Fibroblast of pulmonary artery (primary cell): ENCODE results near the gene DRD4.

ENCODE experiments used
- DNase-seq: peaks from one replicate; pipeline ENCODE4 v3.0.0-alpha.2; 2010; ENCODE audit warnings: low read depth
- H3K4me3 ChIP-seq: replicated peaks from 2 replicates; pipeline ENCODE4 v1.5.1; 2011; ENCODE audit warnings: low read depth, mild to moderate bottlenecking, control low read depth, low read length, moderate library complexity
- CTCF ChIP-seq: IDR thresholded peaks from 2 replicates; pipeline ENCODE4 v1.5.1; 2011; ENCODE audit warnings: mild to moderate bottlenecking, control low read depth, low read length, inconsistent platforms; ENCODE audit errors: missing control alignments

Gene DRD4

GRCh38 chr11:614623-615503 lies 22.2 kb upstream of the DRD4 start:
- no peak for DNase-seq
- TF ChIP-seq CTCF: no peak
- peak overlapping the region; percentile 72 for H3K4me3 ChIP-seq

DNA sequence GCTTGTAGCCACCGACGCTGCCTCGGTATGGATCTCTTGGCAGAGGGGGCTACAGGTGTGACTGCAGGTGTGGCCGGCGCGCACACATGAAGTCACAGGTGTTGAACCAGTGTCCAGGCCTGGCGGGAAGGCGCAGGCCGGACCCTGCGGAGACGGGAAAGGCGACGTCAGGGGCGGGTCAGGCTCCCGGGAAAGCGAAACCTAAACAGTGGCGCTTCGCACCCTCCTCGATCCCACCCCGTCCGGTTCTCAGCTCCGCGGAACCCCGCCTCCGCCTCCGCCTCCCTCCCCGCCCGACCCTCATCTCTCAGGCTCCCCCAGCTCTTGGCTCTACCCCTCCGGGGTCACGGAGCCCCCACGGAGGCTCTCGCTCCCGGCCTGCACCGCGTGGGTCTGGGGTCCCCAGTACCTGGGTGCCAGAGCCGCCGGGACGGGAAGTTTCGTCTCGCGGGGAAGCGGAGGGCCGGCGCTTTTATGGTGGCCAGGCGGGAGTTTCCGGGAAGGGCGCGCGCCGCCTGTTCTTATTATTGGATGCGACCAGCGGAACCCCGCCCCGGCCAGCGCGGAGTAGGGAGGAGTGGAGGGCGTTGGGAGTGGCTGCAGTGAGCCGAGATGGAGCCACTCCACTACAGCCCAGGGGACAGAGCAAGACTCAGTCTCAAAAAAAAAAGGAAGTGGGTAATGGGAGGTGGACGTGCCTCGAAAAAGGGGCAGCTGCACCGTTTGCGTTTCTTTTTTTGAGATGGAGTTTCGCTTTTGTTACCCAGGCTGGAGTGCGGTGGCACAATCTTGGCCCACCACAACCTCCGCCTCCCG lies 21.4 kb upstream of the DRD4 start, which contains the start of gene IRF7:
Gene IRF7, minus strand, starts transcription at position 447 of the 816 bp plus-strand sequence. CDS start 586 bp downstream, outside the sequence.
- TF ChIP-seq CTCF: no peak
- DNase-seq: peak; percentile 91
- H3K4me3 ChIP-seq: peak within 1 kb of the TSS; percentile 72

- H3K4me3 ChIP-seq: peak overlapping the region; percentile 72
- DNase-seq: no peak
- no peak for TF ChIP-seq CTCF
Measured at GRCh38 chr11:616320-617198, 20.5 kb upstream of the DRD4 start.

GRCh38 chr11:617199-617911 lies 19.7 kb upstream of the DRD4 start:
- no peak for TF ChIP-seq CTCF
- DNase-seq: no peak
- H3K4me3 ChIP-seq: no peak overlapping the region

DNA sequence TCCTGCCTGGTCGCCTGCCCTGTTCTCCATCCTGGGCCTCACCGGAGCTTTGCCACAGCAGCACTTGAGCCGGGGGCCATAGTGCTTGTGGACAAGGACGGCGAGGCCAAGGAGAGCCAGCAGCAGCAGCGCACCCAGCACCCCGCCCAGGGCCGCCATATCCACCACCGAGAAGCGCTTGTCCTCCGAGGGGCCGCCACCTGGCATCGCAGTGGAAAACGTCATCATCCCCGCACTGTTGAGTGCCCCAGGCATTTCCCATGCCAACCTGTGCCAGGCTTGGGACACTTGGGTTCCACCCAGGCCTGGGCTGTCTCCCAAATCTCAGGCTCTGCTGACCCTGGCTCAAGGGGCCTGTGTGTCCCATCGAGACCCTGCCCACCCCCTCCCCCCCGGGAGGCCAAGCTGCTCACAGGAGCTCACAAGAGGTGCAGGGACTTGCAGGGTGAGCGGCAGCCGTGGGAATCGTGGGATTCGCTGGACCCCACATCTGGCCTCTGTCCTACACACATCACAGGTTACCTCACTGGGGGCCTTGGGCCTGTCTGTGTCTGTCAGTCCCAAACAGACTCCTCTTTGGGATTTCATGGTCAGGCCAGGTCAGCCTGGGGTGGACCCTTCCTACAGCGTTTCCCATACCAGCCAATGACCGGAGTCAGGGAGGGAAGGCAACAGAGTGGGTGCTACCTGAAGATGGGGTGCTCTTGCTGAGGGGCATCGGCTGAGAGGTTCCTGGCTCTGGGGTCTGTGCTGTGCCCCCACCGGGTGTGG lies 19.0 kb upstream of the DRD4 start:
- DNase-seq: no peak
- no peak for TF ChIP-seq CTCF
- H3K4me3 ChIP-seq: no peak overlapping the region
